ENCODE data around the gene VAV2. TPM values are rescaled to one million over a fixed set of nuclear protein-coding genes. Genes with fewer than 3 reads are reported as not detected.

The VAV2 gene
- total and polyA plus RNA-seq, 12 donors = 2.9 to 7.1 (median 5.0) TPM

DNA sequence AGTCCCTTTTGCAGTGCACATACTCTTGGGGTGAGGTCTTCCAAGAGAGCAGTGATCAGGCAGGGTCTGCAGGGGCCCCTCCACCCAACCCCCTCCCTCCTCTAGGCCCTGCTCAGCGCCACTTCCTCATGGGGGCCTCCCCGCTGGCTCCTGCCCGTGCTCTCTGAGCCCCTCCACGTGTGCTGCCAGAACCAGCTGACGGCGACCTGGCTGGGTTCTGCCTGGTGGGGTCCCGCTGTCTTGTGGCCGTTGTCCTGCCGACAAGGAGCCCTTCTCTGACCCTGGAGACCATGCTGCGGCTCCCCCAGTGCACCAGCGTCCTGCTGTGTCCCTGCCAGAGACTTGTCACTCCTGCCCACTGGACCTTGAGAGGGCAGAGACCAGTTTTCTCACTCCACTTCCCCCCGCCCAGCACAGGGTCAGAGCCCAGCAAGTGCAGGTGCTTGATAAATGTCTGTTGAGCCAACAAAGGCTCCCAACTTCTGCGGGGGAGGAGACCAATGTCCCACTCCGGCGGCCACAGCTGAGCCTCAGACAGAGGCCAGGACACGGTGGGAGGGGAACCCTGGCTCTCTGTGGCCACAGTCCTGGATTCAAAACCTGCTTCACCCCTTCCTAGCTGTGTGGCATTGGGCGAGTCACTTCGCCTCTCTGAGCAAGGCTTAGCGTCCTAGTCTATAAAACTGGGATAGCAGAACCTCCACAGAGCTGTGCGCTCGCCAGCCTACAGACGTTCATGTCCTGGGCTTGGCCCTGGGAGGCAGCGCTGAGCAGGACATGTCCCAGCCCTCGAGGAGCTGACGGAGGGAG, 278.8 kb downstream of the VAV2 start:
- Histone ChIP-seq H3K36me3 (no peaks in the 10 kb centered on the region), H3K4me3 (no peak overlapping the region), H3K27ac (peak overlapping the region in 2 of 10 donors; percentile 12 to 43), H3K4me1 (peaks cover 5 to 40% (median 19%) of the 10 kb centered on the region in 9 donors), H3K27me3 (peaks cover 0 to 34% (median 28%) of the 10 kb centered on the region in 7 donors), H3K9me3 (no peaks in the 10 kb centered on the region)
- DNase-seq (no peak), ATAC-seq (no peak)
- TF ChIP-seq, protein P1, sequence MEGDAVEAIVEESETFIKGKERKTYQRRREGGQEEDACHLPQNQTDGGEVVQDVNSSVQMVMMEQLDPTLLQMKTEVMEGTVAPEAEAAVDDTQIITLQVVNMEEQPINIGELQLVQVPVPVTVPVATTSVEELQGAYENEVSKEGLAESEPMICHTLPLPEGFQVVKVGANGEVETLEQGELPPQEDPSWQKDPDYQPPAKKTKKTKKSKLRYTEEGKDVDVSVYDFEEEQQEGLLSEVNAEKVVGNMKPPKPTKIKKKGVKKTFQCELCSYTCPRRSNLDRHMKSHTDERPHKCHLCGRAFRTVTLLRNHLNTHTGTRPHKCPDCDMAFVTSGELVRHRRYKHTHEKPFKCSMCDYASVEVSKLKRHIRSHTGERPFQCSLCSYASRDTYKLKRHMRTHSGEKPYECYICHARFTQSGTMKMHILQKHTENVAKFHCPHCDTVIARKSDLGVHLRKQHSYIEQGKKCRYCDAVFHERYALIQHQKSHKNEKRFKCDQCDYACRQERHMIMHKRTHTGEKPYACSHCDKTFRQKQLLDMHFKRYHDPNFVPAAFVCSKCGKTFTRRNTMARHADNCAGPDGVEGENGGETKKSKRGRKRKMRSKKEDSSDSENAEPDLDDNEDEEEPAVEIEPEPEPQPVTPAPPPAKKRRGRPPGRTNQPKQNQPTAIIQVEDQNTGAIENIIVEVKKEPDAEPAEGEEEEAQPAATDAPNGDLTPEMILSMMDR (IDR thresholded peaks at IDR 0.05) = no peak
- intact Hi-C loops (cut with DNase I) = loop anchor here in 1 of 10 donors (10.0 kb wide), 1 partner anchor 129 kb away; no protein-coding TSS in a partner anchor
- WGBS, 2 donors = 78% methylated on average over 25 of the region's 25 CpGs

DNA sequence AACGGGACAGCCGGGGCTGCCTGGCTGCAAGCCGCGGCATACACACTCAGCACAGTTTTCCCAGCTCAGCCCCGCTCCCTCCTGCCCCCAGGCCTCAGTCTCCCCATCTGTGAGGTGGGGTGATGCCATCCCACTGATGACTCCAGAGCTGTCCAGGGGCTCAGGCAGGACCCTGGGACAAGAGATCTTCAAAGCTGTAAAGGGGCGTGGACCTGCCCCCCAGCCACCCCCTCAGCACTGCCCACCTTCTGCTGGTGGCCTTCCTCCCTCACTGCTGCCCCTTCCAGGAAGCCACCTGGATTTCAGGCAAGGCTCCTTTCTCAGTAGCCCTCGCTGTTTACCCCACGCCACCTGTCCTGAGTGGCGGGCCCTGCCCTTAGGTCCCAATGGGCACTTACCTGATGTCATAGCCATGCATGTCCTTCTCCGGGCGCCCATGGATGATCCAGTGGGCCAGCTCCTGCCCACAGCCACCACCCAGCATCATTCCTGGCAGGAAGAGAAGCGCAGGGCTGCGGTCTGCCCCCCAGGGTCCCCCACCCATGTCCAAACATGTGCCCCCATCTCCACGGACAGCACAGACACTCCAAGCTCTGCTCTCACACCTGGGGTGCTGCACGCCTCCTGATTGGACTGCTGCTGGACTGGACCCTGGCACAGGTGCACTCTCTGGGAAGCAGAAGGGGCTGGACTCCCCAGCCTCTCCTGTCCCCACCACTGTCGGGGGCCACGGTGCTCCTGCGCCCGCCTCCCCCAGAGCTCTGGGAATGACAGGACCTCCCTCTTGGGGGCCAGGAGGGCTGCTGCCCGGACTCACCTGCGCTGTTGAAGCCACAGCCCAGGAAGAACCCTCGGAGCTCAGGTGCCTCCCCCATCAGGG, 279.7 kb downstream of the VAV2 start:
- H3K4me1 ChIP-seq = peaks cover 5 to 47% (median 22%) of the 10 kb centered on the region in 9 donors
- peaks cover 0 to 36% (median 26%) of the 10 kb centered on the region in 7 donors for H3K27me3 ChIP-seq
- intact Hi-C loops (cut with DNase I) = loop anchor here in 1 of 10 donors (10.0 kb wide), 1 partner anchor 128 kb away; no protein-coding TSS in a partner anchor
- ATAC-seq = no peak
- H3K27ac ChIP-seq = peak overlapping the region in 4 of 10 donors; percentile 7 to 48 (median 22)
- TF ChIP-seq, protein P1 (IDR thresholded peaks at IDR 0.05) = no peak
- H3K36me3 ChIP-seq = no peaks in the 10 kb centered on the region
- no peaks in the 10 kb centered on the region for H3K9me3 ChIP-seq
- WGBS, 2 donors = 88 to 91% methylated on average over 22 of the region's 22 CpGs
- no peak overlapping the region for H3K4me3 ChIP-seq
- no peak for DNase-seq

Other genes starting within 250 kb of the VAV2 start
- gene BRD3OS, start 33.2 kb upstream of the VAV2 start, total RNA-seq = 10 to 100 TPM in 2 of 10 donors, 1 to 10 TPM in 8; 4.1 to 11.6 (median 7.8) TPM
- 1 to 10 TPM; 4.8 to 6.7 TPM for gene BRD3OS, start 33.2 kb upstream of the VAV2 start, polyA plus RNA-seq
- 10 to 100 TPM; 23.2 to 34.4 (median 29.7) TPM for gene BRD3, start 75.7 kb upstream of the VAV2 start, total RNA-seq
- gene BRD3, start 75.7 kb upstream of the VAV2 start, polyA plus RNA-seq = 10 to 100 TPM in 1 of 2 donors, 1 to 10 TPM in 1; 5.7 to 11.1 TPM
- 10 to 100 TPM; 16.1 to 22.5 (median 18.1) TPM for gene WDR5, start 143.8 kb upstream of the VAV2 start, total RNA-seq
- 10 to 100 TPM; 14.0 to 17.8 TPM for gene WDR5, start 143.8 kb upstream of the VAV2 start, polyA plus RNA-seq
- 100 to 1,000 TPM in 3 of 10 donors, 10 to 100 TPM in 6, not detected in 1; 21.4 to 172 (median 66.8) TPM for gene RNU6ATAC, start 172.2 kb upstream of the VAV2 start, total RNA-seq
- gene RNU6ATAC, start 172.2 kb upstream of the VAV2 start, polyA plus RNA-seq = not detected